OCI-M2 (cell line): ENCODE measurements around the gene CXCL8.
"Not testable (repeated sequence)": the region's sequence is repeated elsewhere in the genome, so short reads cannot be mapped to it uniquely, and the experiment has no call there.

Experiments used
- DNase-seq: peaks from one replicate; lab custom pipeline; 2025; ENCODE audit not compliant: unreplicated experiment; lab: John Stamatoyannopoulos, UW

The CXCL8 gene

DNA sequence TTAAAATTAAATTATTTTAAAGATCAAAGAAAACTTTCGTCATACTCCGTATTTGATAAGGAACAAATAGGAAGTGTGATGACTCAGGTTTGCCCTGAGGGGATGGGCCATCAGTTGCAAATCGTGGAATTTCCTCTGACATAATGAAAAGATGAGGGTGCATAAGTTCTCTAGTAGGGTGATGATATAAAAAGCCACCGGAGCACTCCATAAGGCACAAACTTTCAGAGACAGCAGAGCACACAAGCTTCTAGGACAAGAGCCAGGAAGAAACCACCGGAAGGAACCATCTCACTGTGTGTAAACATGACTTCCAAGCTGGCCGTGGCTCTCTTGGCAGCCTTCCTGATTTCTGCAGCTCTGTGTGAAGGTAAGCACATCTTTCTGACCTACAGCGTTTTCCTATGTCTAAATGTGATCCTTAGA is at the start of gene CXCL8:
CXCL8 (plus strand) TSS at position 217 of the 426 bp plus-strand sequence; CDS start at position 307, 90 bp downstream.
- no peak for DNase-seq

DNA sequence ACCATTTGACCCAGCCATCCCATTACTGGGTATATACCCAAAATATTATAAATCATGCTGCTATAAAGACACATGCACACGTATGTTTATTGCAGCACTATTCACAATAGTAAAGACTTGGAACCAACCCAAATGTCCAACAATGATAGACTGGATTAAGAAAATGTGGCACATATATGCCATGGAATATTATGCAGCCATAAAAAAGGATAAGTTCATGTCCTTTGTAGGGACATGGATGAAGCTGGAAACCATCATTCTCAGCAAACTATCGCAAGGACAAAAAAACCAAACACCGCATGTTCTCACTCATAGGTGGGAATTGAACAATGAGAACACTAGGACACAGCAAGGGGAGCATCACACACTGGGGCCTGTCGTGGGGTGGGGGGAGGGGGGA is 49.2 kb upstream of the CXCL8 start:
- DNase-seq, result not testable (repeated sequence)

GRCh38 chr4:73691759-73692158 is 48.6 kb upstream of the CXCL8 start:
- DNase-seq, result no peak

DNA sequence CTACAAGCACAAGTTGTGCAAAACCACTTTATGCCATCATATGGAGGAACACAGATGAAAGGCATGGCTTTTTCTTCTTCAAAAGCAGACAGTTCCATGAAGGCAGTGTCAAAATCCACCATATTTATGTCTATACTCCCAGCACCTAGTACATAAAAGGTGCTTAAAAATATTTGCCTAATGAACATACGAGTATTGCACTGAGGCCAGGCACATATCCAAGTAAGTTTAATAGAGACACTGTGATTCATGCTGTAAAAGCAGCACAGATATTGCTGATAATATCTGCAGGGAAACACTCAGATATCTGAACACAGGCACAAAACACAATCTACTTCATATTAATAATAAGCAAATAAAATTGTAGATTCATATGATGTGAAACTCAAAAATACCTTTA is 48.1 kb upstream of the CXCL8 start:
- no peak for DNase-seq

- no peak for DNase-seq
Measured at GRCh38 chr4:73692701-73693100, 47.7 kb upstream of the CXCL8 start.

DNA sequence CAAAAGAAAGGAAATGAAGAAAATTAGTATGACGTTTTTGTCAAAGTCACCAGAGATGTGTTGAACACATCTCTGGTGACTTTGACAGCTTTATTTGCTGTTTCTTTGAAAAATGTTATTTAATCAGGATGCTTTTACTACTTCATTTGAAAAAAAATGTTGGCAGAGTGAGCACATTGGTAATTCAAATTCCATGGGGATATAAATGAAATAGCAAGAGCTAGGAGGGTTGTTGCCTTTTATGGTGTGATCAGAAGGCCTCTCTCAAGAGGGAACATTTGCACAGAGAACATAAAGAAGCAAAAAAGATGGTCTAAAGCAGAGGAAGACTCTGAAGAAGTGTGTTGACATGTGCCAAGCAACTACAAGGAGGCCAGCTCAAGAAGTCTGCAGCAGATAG is 46.6 kb upstream of the CXCL8 start:
- no peak for DNase-seq

- DNase-seq, result no peak
Measured at GRCh38 chr4:73698217-73698616, 42.2 kb upstream of the CXCL8 start.

- DNase-seq, result no peak
Measured at GRCh38 chr4:73701116-73701515, 39.3 kb upstream of the CXCL8 start.

DNA sequence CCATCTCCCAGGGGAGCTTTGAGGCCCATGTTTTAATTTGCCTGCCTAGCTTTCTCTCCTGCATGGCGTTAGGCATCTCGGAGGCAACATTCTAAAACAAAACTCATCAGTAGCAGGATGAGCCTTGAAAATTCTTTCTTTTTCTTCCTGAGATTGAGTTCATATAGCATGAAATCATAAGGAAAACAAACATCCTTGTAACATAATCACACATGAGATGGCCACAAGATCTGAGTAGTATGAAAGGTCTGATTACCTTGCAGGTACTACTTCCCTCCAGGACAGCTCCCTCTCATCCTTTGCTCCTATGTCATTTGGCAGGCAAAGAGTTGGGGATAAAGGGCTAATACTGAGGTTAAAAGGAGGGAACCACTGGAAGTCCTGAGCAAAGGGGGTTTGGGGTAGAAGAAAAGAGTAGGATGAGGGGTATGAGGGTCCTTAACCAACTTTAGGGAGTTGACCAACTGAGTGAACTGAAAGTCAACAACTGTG is 37.5 kb upstream of the CXCL8 start:
- DNase-seq, result no peak

- no peak for DNase-seq
Measured at GRCh38 chr4:73703320-73703719, 37.0 kb upstream of the CXCL8 start.

DNA sequence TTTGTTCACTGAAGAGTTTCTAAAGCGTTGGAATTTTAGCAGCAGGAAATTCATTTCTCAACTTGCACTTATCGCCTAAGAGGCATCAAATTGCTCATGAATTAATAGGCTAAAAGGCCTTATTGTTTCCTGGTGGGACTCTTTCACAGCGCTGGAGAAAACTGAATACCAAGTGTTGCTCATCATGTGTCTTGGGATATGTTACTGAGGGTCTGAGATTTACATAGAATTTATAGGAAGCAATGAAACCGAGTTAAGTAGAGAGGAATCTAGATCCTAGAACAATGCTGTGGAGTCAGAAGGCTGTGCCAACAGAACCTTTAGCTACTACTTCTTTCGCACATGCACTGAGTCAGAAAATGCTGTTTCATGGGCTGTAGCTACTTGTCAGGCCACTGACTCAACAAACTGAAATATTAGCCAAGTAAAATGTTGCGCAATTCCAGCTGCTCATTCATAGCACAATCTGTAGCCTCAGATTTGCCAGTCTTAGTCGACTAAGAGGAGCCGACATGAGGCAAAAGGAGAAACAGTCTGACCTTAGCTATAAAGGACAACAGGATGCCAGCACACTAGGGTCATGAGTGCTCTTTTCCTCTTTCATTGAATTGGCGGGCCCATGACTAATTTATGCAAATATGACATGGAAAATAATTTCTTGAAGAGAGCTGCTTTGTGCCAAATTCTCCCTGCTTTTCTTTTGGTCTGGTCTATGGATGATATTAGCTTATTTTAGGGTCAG is 35.9 kb upstream of the CXCL8 start:
- DNase-seq, result no peak

GRCh38 chr4:73705056-73705432 is 35.3 kb upstream of the CXCL8 start:
- no peak for DNase-seq

GRCh38 chr4:73705721-73706120 is 34.6 kb upstream of the CXCL8 start:
- DNase-seq, result no peak

DNA sequence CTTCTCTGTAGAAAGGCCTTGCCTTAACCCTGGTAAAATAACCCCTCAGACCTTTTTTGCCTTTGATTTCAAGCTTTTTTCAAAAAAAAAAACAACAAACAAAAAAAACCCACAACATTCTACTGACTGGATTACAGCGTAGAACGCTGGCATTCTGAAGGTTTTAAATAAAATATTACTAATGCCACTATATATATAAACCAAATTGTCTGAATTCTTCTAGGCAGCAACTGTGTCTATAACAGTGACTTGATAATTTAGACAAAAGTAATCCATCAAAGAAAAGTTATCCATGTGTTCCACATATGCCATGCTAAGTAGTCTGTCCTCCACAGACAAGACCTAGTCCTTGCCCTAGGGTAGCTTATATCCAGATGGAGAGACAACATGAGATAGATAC is 33.6 kb upstream of the CXCL8 start:
- no peak for DNase-seq

- no peak for DNase-seq
Measured at GRCh38 chr4:73707269-73707875, 33.0 kb upstream of the CXCL8 start.

GRCh38 chr4:73707918-73708577 is 32.3 kb upstream of the CXCL8 start:
- peak; percentile 42 for DNase-seq

- DNase-seq, result no peak
Measured at GRCh38 chr4:73709451-73710033, 30.8 kb upstream of the CXCL8 start.

- no peak for DNase-seq
Measured at GRCh38 chr4:73710094-73710493, 30.3 kb upstream of the CXCL8 start.

- no peak for DNase-seq
Measured at GRCh38 chr4:73711989-73712388, 28.4 kb upstream of the CXCL8 start.

- DNase-seq, result no peak
Measured at GRCh38 chr4:73713650-73714049, 26.7 kb upstream of the CXCL8 start.

GRCh38 chr4:73714647-73715046 is 25.7 kb upstream of the CXCL8 start:
- DNase-seq, result no peak

GRCh38 chr4:73715659-73716058 is 24.7 kb upstream of the CXCL8 start:
- DNase-seq, result no peak
